SK-N-SH (cell line): ENCODE data around the gene RHBDL3. TPM values are rescaled to one million over a fixed set of nuclear protein-coding genes. Genes with fewer than 3 reads are reported as not detected.

Source experiments
- CTCF ChIA-PET: fragments of 300-600, 350-600 bp; formaldehyde crosslinking; extraction: SDS; loops from one replicate; lab custom pipeline; 2021; lab: Yijun Ruan, JAX
- POLR2A ChIA-PET: fragments of 350-600 bp; sonication (Branson Sonifier 250); formaldehyde crosslinking; extraction: SDS; loops from one replicate; lab custom pipeline; 2020; ENCODE audit warnings: antibody characterized with exemption, inconsistent platforms; lab: Yijun Ruan, JAX
- DNase-seq: peaks from one replicate; pipeline ENCODE4 v3.0.0; 2012
- H2AFZ ChIP-seq: fragments of 200-600 bp; sonication (generic); 2 replicates; pipeline ENCODE4 v1.8.1; 2016; ENCODE audit warnings: antibody characterized with exemption, mild to moderate bottlenecking, low read depth
- H3F3A ChIP-seq: fragments of 200-600 bp; sonication (generic); replicated peaks from 2 replicates; pipeline ENCODE3; 2016; ENCODE audit warnings: antibody characterized with exemption, mild to moderate bottlenecking; ENCODE audit not compliant: insufficient read depth
- H3K27ac ChIP-seq, 2 experiments: fragments of 200-500 bp in 1 of 2; fragments of 200-600 bp in 1 of 2; sonication (Bioruptor generic) in 1 of 2; sonication (generic), shearing (Covaris generic) in 1 of 2; 2 replicates each; pipeline versions ENCODE4 v1.5.1 to v1.6.1; 2014 to 2016; ENCODE audit warnings: low read depth in 2 of 2, inconsistent platforms in 1 of 2, low read length in 1 of 2, mild to moderate bottlenecking in 1 of 2, mixed read lengths in 1 of 2
- H3K27me3 ChIP-seq: fragments of 200-600 bp; sonication (generic), shearing (Covaris generic); 2 replicates; pipeline ENCODE4 v1.6.1; 2016; ENCODE audit warnings: mixed run types; ENCODE audit not compliant: insufficient read depth
- H3K36me3 ChIP-seq, 2 experiments: fragments of 200-500 bp in 1 of 2; fragments of 200-600 bp in 1 of 2; sonication (Bioruptor generic) in 1 of 2; sonication (generic) in 1 of 2; replicated peaks in 1 of 2; 2 replicates each; pipeline versions ENCODE3 to v1.5.1; 2014 to 2016; ENCODE audit warnings: low read length in 1 of 2, mild to moderate bottlenecking in 1 of 2; ENCODE audit not compliant: insufficient read depth in 2 of 2, control insufficient read depth in 1 of 2
- H3K4me1 ChIP-seq, 2 experiments: fragments of 200-500 bp in 1 of 2; fragments of 200-600 bp in 1 of 2; sonication (Bioruptor generic) in 1 of 2; sonication (generic), shearing (Covaris generic) in 1 of 2; 2 replicates each; pipeline versions ENCODE4 v1.5.1 to v1.6.1; 2014 to 2016; ENCODE audit warnings: low read depth in 1 of 2, low read length in 1 of 2, mixed run types in 1 of 2; ENCODE audit not compliant: insufficient read depth in 2 of 2, control insufficient read depth in 1 of 2
- H3K4me2 ChIP-seq: fragments of 200-600 bp; sonication (generic), shearing (Covaris generic); 2 replicates; pipeline ENCODE4 v1.6.1; 2017; ENCODE audit warnings: mixed run types
- H3K4me3 ChIP-seq, 2 experiments: fragments of 200-500 bp in 1 of 2; fragments of 200-600 bp in 1 of 2; sonication (Bioruptor generic) in 1 of 2; sonication (generic), shearing (Covaris generic) in 1 of 2; 2 replicates each; pipeline versions ENCODE4 v1.5.1 to v1.8.1; 2014 to 2016; ENCODE audit warnings: low read depth in 2 of 2, inconsistent platforms in 1 of 2, low read length in 1 of 2, mild to moderate bottlenecking in 1 of 2, mixed read lengths in 1 of 2, moderate library complexity in 1 of 2
- H3K79me2 ChIP-seq: fragments of 200-600 bp; sonication (generic); 2 replicates; pipeline ENCODE4 v1.8.1; 2017; ENCODE audit warnings: mild to moderate bottlenecking; ENCODE audit not compliant: insufficient read depth
- H3K9ac ChIP-seq: fragments of 200-600 bp; sonication (generic); 2 replicates; pipeline ENCODE4 v1.6.1; 2017; ENCODE audit warnings: mixed run types
- H3K9me2 ChIP-seq: fragments of 200-600 bp; sonication (generic); 2 replicates; pipeline ENCODE4 v1.6.1; 2017; ENCODE audit warnings: mixed run types
- H3K9me3 ChIP-seq: fragments of 200-600 bp; sonication (generic); 2 replicates; pipeline ENCODE4 v1.6.1; 2017; ENCODE audit warnings: mixed run types, mild to moderate bottlenecking, moderate library complexity
- H4K20me1 ChIP-seq: fragments of 200-600 bp; sonication (generic); 2 replicates; pipeline ENCODE4 v1.6.1; 2017; ENCODE audit warnings: mild to moderate bottlenecking, mixed run types; ENCODE audit not compliant: insufficient read depth
- FOXJ3 ChIP-seq: sonication (generic); formaldehyde crosslinking; IDR thresholded peaks from 2 replicates; pipeline ENCODE4 v1.5.1; 2020; ENCODE audit warnings: mild to moderate bottlenecking, missing genetic modification reagents
- GATA2 ChIP-seq: sonication (generic); formaldehyde crosslinking; IDR thresholded peaks from 2 replicates; pipeline ENCODE4 v1.5.0; 2020; ENCODE audit warnings: mild to moderate bottlenecking, missing genetic modification reagents
- MXI1 ChIP-seq: IDR thresholded peaks from 2 replicates; pipeline ENCODE4 v1.6.1; 2012; ENCODE audit warnings: mild to moderate bottlenecking, low read depth, low read length, improper control_type of control experiment
- NFIC ChIP-seq: IDR thresholded peaks from 2 replicates; pipeline ENCODE4 v1.4.0; 2012; ENCODE audit warnings: borderline replicate concordance
- NRF1 ChIP-seq: IDR thresholded peaks from 2 replicates; pipeline ENCODE4 v1.6.1; 2012; ENCODE audit warnings: low read depth, mild to moderate bottlenecking, low read length
- RCOR1 ChIP-seq: fragments of 150-350 bp; IDR thresholded peaks from 2 replicates; pipeline ENCODE4 v1.6.1; 2017; ENCODE audit warnings: antibody characterized with exemption, low read length
- REST ChIP-seq: IDR thresholded peaks from 2 replicates; pipeline ENCODE4 v1.6.1; 2012; ENCODE audit warnings: mild to moderate bottlenecking, low read depth, low read length, moderate library complexity
- RFX5 ChIP-seq: IDR thresholded peaks from 2 replicates; pipeline ENCODE4 v1.6.1; 2012; ENCODE audit warnings: mild to moderate bottlenecking, improper control_type of control experiment, low read length
- SIN3A ChIP-seq: IDR thresholded peaks from 2 replicates; pipeline ENCODE4 v1.6.1; 2012; ENCODE audit warnings: low read depth, mild to moderate bottlenecking, low read length, moderate library complexity, borderline replicate concordance
- TEAD4 ChIP-seq: IDR thresholded peaks from 2 replicates; pipeline ENCODE4 v1.4.0; 2012; ENCODE audit warnings: mild to moderate bottlenecking, borderline replicate concordance; ENCODE audit not compliant: insufficient read depth
- USF2 ChIP-seq: fragments of 150-350 bp; IDR thresholded peaks from 2 replicates; pipeline ENCODE4 v1.6.1; 2017; ENCODE audit warnings: antibody characterized with exemption, low read length, low read depth, borderline replicate concordance
- ZBTB33 ChIP-seq: IDR thresholded peaks from 2 replicates; pipeline ENCODE4 v1.4.0; 2012; ENCODE audit warnings: low read depth, borderline replicate concordance
- WGBS: methylation state at CpG from one replicate; pipeline ENCODE4 v1.1.6; 2017; ENCODE audit warnings: low lambda C conversion rate; 5-methylcytosine and 5-hydroxymethylcytosine counted together
- polyA plus RNA-seq, 3 experiments: library from polyadenylated mRNA; depleted of rRNA; stranded (reverse); fragments of >200 nt; gene quantifications; 2 replicates each; pipeline ENCODE4 v1.2.3, GENCODE V29; 2012

RHBDL3 gene
- polyA plus RNA-seq, 1 of the 3 experiments (the other 2 are of a cell fraction) = 0.72 TPM

- Histone ChIP-seq H2AFZ (no peak overlapping the region), H3K27ac (no peak overlapping the region), H3K9me2 (no peaks in the 10 kb centered on the region), H3K4me1 (peaks cover 7 to 16% of the 10 kb centered on the region in 2 experiments; a peak in 3 of 4 replicates), H3K36me3 (peaks cover 54 to 82% of the 10 kb centered on the region in 2 experiments), H4K20me1 (peaks cover 97% of the 10 kb centered on the region), H3K9me3 (no peaks in the 10 kb centered on the region), H3K79me2 (peaks cover 99% of the 10 kb centered on the region), H3F3A (peaks cover 29% of the 10 kb centered on the region), H3K4me3 (no peak overlapping the region), H3K4me2 (no peak overlapping the region), H3K27me3 (no peaks in the 10 kb centered on the region), H3K9ac (no peak overlapping the region)
- WGBS = 94% methylated on average over 3 of the region's 3 CpGs
- CTCF ChIA-PET = no interaction called here
- no peak for DNase-seq
- no peak for TF ChIP-seq REST
- POLR2A ChIA-PET = no interaction called here
Observed at GRCh38 chr17:32356378-32356743, 90.7 kb downstream of the RHBDL3 start.

- DNase-seq = no peak
- Histone ChIP-seq H2AFZ (no peak overlapping the region), H3K9me2 (no peaks in the 10 kb centered on the region), H3K4me1 (peaks cover 7 to 16% of the 10 kb centered on the region in 2 experiments; a peak in 3 of 4 replicates), H3K27ac (no peak overlapping the region), H3K4me2 (no peak overlapping the region), H4K20me1 (peaks cover 97% of the 10 kb centered on the region)
- CTCF ChIA-PET = no interaction called here
- TF ChIP-seq RCOR1 = no peak
- TF ChIP-seq FOXJ3 (CRISPR knock-in tag) = no peak
- no peak for TF ChIP-seq GATA2 (CRISPR knock-in tag)
- no peak for TF ChIP-seq MXI1
- no peak for TF ChIP-seq NRF1
- TF ChIP-seq SIN3A = no peak
- no peak for TF ChIP-seq ZBTB33
- TF ChIP-seq USF2 = no peak
- no peak for TF ChIP-seq TEAD4
- no peak for TF ChIP-seq NFIC
- no peak for TF ChIP-seq RFX5
- TF ChIP-seq REST = no peak
- TF ChIP-seq, all 33 proteins: peak for 0
- POLR2A ChIA-PET = no interaction called here
- no peak overlapping the region for H3K9ac ChIP-seq
- H3K9me3 ChIP-seq = no peaks in the 10 kb centered on the region
- peaks cover 26% of the 10 kb centered on the region for H3F3A ChIP-seq
- no peaks in the 10 kb centered on the region for H3K27me3 ChIP-seq
- WGBS = 95% methylated on average over 5 of the region's 5 CpGs
- no peak overlapping the region for H3K4me3 ChIP-seq
- peaks cover 99% of the 10 kb centered on the region for H3K79me2 ChIP-seq
- H3K36me3 ChIP-seq = peaks cover 58 to 83% of the 10 kb centered on the region in 2 experiments
Observed at GRCh38 chr17:32356750-32357149, 91.1 kb downstream of the RHBDL3 start.
